Ovary (tissue), 9 donors: ENCODE data around the gene OAS2. TPM values are rescaled to one million over a fixed set of nuclear protein-coding genes. Genes with fewer than 3 reads are reported as not detected.
"Not testable (repeated sequence)": the region's sequence is repeated elsewhere in the genome, so short reads cannot be mapped to it uniquely, and the experiment has no call there.

Experiments used
- DNase-seq, 5 donors: peaks; one replicate each; pipeline ENCODE4 v3.0.0-alpha.2; 2019 to 2020
- H3K27ac ChIP-seq, 2 donors: fragments of 200-600 bp; one replicate each; pipeline versions ENCODE4 v1.5.1 to v1.8.0; 2019 to 2022
- H3K27me3 ChIP-seq: fragments of 200-600 bp; one replicate; pipeline ENCODE4 v1.8.0; 2022
- H3K36me3 ChIP-seq: fragments of 200-600 bp; sonication (generic); one replicate; pipeline ENCODE4 v1.5.1; 2019
- H3K4me1 ChIP-seq: one replicate; pipeline ENCODE4 v1.8.1; 2013; ENCODE audit warnings: mild to moderate bottlenecking, moderate library complexity; ENCODE audit not compliant: insufficient read depth
- H3K4me3 ChIP-seq: fragments of 200-600 bp; sonication (generic); one replicate; pipeline ENCODE4 v1.5.1; 2017
- H3K9me3 ChIP-seq, 2 donors: fragments of 200-600 bp in 1 of 2; sonication (generic) in 1 of 2; one replicate each; pipeline versions ENCODE4 v1.5.1 to v1.8.1; 2013 to 2019; ENCODE audit warnings: mild to moderate bottlenecking in 1 of 2, moderate library complexity in 1 of 2
- EP300 ChIP-seq: sonication (generic); formaldehyde crosslinking; IDR thresholded peaks from one replicate; pipeline ENCODE4 v1.6.1; 2017; ENCODE audit warnings: antibody characterized with exemption
- POLR2A ChIP-seq: fragments of 450-650 bp; IDR thresholded peaks from one replicate; pipeline ENCODE4 v1.6.1; 2017; ENCODE audit warnings: antibody characterized with exemption, mild to moderate bottlenecking, moderate library complexity
- WGBS, 3 donors: extraction: QIAGEN DNeasy Blood & Tissue Kit in 1 of 3; methylation state at CpG; one replicate each; pipeline versions ENCODE4 v1.1.5 to v1.1.7; 2013 to 2017; 5-methylcytosine and 5-hydroxymethylcytosine counted together
- intact Hi-C, 4 donors: fragments of 100-400 bp; cut with DNase I; formaldehyde crosslinking; loops; one replicate each; pipeline versions ENCODE4 v1.11.0 to v1.15.1; 2022 to 2023
- polyA plus RNA-seq, 2 donors: library from polyadenylated mRNA; stranded (reverse); fragments of 200-250 nt in 1 of 2; fragments of 350-450 nt in 1 of 2; fragmentation: Illumina TruSeq in 1 of 2; extraction: RNeasy Lipid Tissue Mini Kit (QIAGEN cat#74804) in 1 of 2; gene quantifications; one replicate each; pipeline ENCODE4 v1.2.3, GENCODE V29; 2013 to 2014
- total RNA-seq, 7 donors: library from RNA; depleted of rRNA in 2 of 7; stranded (reverse); fragments of >200 nt in 2 of 7; fragmentation: NEBNext Ultra II Directional in 3 of 7; extraction: Animal tissue kit (Norgen Biotek cat#: 25700) in 3 of 7; gene quantifications; one replicate each; pipeline versions ENCODE4 v1.1.0 to v1.2.4, GENCODE V29; 2016 to 2023
- TF ChIP-seq, protein P1 (sequence below), 3 donors: fragments of 450-650 bp in 2 of 3; fragments of 200-600 bp in 1 of 3; IDR thresholded peaks; one replicate each; pipeline versions ENCODE4 v1.5.1 to v1.8.0; 2016 to 2022; ENCODE audit warnings: antibody characterized with exemption in 3 of 3, mild to moderate bottlenecking in 1 of 3
- donor health status: DM: no; HTN: no; CAD: no; lungs with moderate emphysema.
- donor health status: DM: no; HTN: no; CAD: no.
- donor health status: Bipolar disorder and iron deficiency.
- donor health status: DM: yes; HTN: yes; CAD: no.
- donor health status: DM: no; HTN: no; CAD: no.
- donor health status: DM: yes; HTN: yes; CAD: no.

OAS2 gene
- total and polyA plus RNA-seq, 9 donors, result 1.4 to 57.0 (median 3.6) TPM

- H3K4me1 ChIP-seq, result no peaks in the 10 kb centered on the region
- no peaks in the 10 kb centered on the region for H3K27me3 ChIP-seq
- intact Hi-C loops, result no loop called here
- H3K4me3 ChIP-seq, result no peak overlapping the region
- no peaks in the 10 kb centered on the region for H3K9me3 ChIP-seq
- no peak for DNase-seq
- 96 to 98% (median 97%) methylated on average over 7 of the region's 7 CpGs for WGBS, 3 donors
- no peak overlapping the region for H3K27ac ChIP-seq
- no peaks in the 10 kb centered on the region for H3K36me3 ChIP-seq
- TF ChIP-seq EP300 (no peak), POLR2A (no peak)
Observed at GRCh38 chr12:112986291-112986800, 8.0 kb downstream of the OAS2 start.

DNA sequence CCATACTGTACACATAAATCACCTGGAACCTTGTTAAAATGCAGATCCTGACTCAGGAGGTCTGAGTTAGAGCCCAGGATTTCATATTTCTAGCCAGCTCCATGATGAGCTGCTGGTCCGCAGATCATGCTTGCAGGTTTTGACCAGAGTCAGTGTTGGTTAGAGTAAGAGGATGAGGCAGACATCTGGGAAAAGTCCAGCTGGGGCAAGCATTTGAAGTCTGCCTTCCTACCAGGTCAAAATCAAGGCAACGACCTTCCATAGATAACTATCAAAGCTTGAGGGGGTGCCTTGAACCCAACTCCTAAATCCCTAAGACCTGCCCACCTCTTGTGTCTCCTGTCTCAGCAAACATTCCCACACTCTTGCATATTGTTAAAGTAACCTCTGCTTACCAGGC is 9.2 kb downstream of the OAS2 start:
- TF ChIP-seq EP300 (no peak), POLR2A (no peak)
- TF ChIP-seq, protein P1, sequence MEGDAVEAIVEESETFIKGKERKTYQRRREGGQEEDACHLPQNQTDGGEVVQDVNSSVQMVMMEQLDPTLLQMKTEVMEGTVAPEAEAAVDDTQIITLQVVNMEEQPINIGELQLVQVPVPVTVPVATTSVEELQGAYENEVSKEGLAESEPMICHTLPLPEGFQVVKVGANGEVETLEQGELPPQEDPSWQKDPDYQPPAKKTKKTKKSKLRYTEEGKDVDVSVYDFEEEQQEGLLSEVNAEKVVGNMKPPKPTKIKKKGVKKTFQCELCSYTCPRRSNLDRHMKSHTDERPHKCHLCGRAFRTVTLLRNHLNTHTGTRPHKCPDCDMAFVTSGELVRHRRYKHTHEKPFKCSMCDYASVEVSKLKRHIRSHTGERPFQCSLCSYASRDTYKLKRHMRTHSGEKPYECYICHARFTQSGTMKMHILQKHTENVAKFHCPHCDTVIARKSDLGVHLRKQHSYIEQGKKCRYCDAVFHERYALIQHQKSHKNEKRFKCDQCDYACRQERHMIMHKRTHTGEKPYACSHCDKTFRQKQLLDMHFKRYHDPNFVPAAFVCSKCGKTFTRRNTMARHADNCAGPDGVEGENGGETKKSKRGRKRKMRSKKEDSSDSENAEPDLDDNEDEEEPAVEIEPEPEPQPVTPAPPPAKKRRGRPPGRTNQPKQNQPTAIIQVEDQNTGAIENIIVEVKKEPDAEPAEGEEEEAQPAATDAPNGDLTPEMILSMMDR (IDR thresholded peaks at IDR 0.05), result no peak
- Histone ChIP-seq H3K27me3 (no peaks in the 10 kb centered on the region), H3K9me3 (no peaks in the 10 kb centered on the region), H3K4me1 (no peaks in the 10 kb centered on the region), H3K27ac (no peak overlapping the region), H3K36me3 (no peaks in the 10 kb centered on the region), H3K4me3 (no peak overlapping the region)
- DNase-seq, result no peak
- WGBS, 3 donors, result 82 to 87% (median 85%) methylated on average over 2 of the region's 2 CpGs
- intact Hi-C loops, result no loop called here

GRCh38 chr12:112988224-112988623 is 9.9 kb downstream of the OAS2 start:
- Histone ChIP-seq H3K4me1 (no peaks in the 10 kb centered on the region), H3K27ac (no peak overlapping the region), H3K27me3 (no peaks in the 10 kb centered on the region), H3K9me3 (no peaks in the 10 kb centered on the region), H3K4me3 (no peak overlapping the region), H3K36me3 (no peaks in the 10 kb centered on the region)
- no peak for DNase-seq
- intact Hi-C loops, result no loop called here
- no peak for TF ChIP-seq EP300
- TF ChIP-seq POLR2A, result no peak
- TF ChIP-seq, protein P1 (IDR thresholded peaks at IDR 0.05), result no peak
- WGBS, 3 donors, result 60 to 63% (median 60%) methylated on average over 3 of the region's 3 CpGs

- H3K9me3 ChIP-seq, H3K4me3 ChIP-seq, H3K4me1 ChIP-seq, H3K27me3 ChIP-seq, H3K27ac ChIP-seq, intact Hi-C loops, DNase-seq, H3K36me3 ChIP-seq: not testable (repeated sequence)
- WGBS, 3 donors, result 86 to 94% (median 92%) methylated on average over 3 of the region's 3 CpGs
Observed at GRCh38 chr12:112988823-112989385, 10.6 kb downstream of the OAS2 start.

GRCh38 chr12:112989806-112990205 is 11.5 kb downstream of the OAS2 start:
- Histone ChIP-seq H3K4me1 (no peaks in the 10 kb centered on the region), H3K36me3 (no peaks in the 10 kb centered on the region), H3K27me3 (no peaks in the 10 kb centered on the region), H3K4me3 (no peak overlapping the region), H3K9me3 (no peaks in the 10 kb centered on the region), H3K27ac (no peak overlapping the region)
- TF ChIP-seq POLR2A (no peak), EP300 (no peak)
- TF ChIP-seq, protein P1 (IDR thresholded peaks at IDR 0.05), result no peak
- 50 to 54% (median 51%) methylated on average over 1 of the region's 1 CpG for WGBS, 3 donors
- intact Hi-C loops, result no loop called here
- no peak for DNase-seq
